Mesenchymal stem cell (in vitro differentiated cells and primary cell): ENCODE measurements around the gene FOXP1.

ENCODE experiments used
- DNase-seq: peaks from one replicate; pipeline ENCODE4 v3.0.0-alpha.2; 2013
- H2AFZ ChIP-seq: one replicate; pipeline ENCODE4 v1.6.1; 2013; ENCODE audit warnings: low read depth, mild to moderate bottlenecking, control low read depth, inconsistent platforms, low read length, moderate library complexity
- H2AK5ac ChIP-seq: 2 replicates; pipeline ENCODE4 v1.6.1; 2013; ENCODE audit warnings: low read length, moderate library complexity, mild to moderate bottlenecking, inconsistent platforms; ENCODE audit not compliant: severe bottlenecking
- H2BK120ac ChIP-seq: one replicate; pipeline ENCODE4 v1.6.1; 2013; ENCODE audit warnings: low read depth, mild to moderate bottlenecking, inconsistent platforms, low read length, moderate library complexity
- H2BK12ac ChIP-seq, 2 experiments: one replicate each; pipeline ENCODE4 v1.6.1; 2013; ENCODE audit warnings: inconsistent platforms in 2 of 2, low read length in 2 of 2, mild to moderate bottlenecking in 2 of 2, moderate library complexity in 2 of 2, control low read depth in 1 of 2
- H2BK15ac ChIP-seq: one replicate; pipeline ENCODE4 v1.6.1; 2013; ENCODE audit warnings: mild to moderate bottlenecking, low read depth, inconsistent platforms; ENCODE audit not compliant: poor library complexity, severe bottlenecking
- H2BK5ac ChIP-seq: 2 replicates; pipeline ENCODE4 v1.6.1; 2013; ENCODE audit warnings: low read depth, mild to moderate bottlenecking, low read length, control low read depth, inconsistent platforms; ENCODE audit not compliant: poor library complexity, severe bottlenecking
- H3K14ac ChIP-seq, 2 experiments: one replicate each; pipeline ENCODE4 v1.6.1; 2013; ENCODE audit warnings: inconsistent platforms in 2 of 2, low read length in 2 of 2, control low read depth in 1 of 2, mild to moderate bottlenecking in 1 of 2, moderate library complexity in 1 of 2
- H3K18ac ChIP-seq, 2 experiments: one replicate each; pipeline ENCODE4 v1.6.1; 2013; ENCODE audit warnings: inconsistent platforms in 2 of 2, low read length in 2 of 2, control low read depth in 1 of 2, low read depth in 1 of 2, mild to moderate bottlenecking in 1 of 2
- H3K23ac ChIP-seq, 2 experiments: one replicate each; pipeline ENCODE4 v1.6.1; 2013; ENCODE audit warnings: inconsistent platforms in 2 of 2, low read length in 2 of 2, mild to moderate bottlenecking in 2 of 2, moderate library complexity in 2 of 2, control low read depth in 1 of 2
- H3K27ac ChIP-seq: 2 replicates; pipeline ENCODE4 v1.5.1; 2013; ENCODE audit warnings: mild to moderate bottlenecking, moderate library complexity, low read length, control low read depth, inconsistent platforms; ENCODE audit not compliant: poor library complexity, severe bottlenecking
- H3K27me3 ChIP-seq, 2 experiments: 2 replicates each; pipeline versions ENCODE4 v1.6.1 to v1.7.0; 2013; ENCODE audit warnings: low read length in 2 of 2, mild to moderate bottlenecking in 2 of 2, moderate library complexity in 2 of 2, control low read depth in 1 of 2, inconsistent platforms in 1 of 2; ENCODE audit not compliant: control insufficient read depth in 1 of 2, insufficient read depth in 1 of 2
- H3K36me3 ChIP-seq, 2 experiments: 2 replicates each; pipeline versions ENCODE4 v1.6.1 to v1.7.0; 2013; ENCODE audit warnings: low read length in 2 of 2, control low read depth in 1 of 2, inconsistent platforms in 1 of 2, low read depth in 1 of 2, mild to moderate bottlenecking in 1 of 2; ENCODE audit not compliant: insufficient read depth in 2 of 2, control insufficient read depth in 1 of 2
- H3K4ac ChIP-seq, 2 experiments: one replicate each; pipeline ENCODE4 v1.6.1; 2013; ENCODE audit warnings: inconsistent platforms in 2 of 2, low read length in 2 of 2, mild to moderate bottlenecking in 2 of 2, moderate library complexity in 2 of 2, control low read depth in 1 of 2, low read depth in 1 of 2
- H3K4me1 ChIP-seq: 2 replicates; pipeline ENCODE4 v1.6.1; 2013; ENCODE audit warnings: low read depth, low read length, control low read depth; ENCODE audit not compliant: control insufficient read depth, insufficient read depth
- H3K4me2 ChIP-seq: 2 replicates; pipeline ENCODE4 v1.6.1; 2013; ENCODE audit warnings: low read length, mild to moderate bottlenecking, inconsistent platforms; ENCODE audit not compliant: poor library complexity, severe bottlenecking
- H3K4me3 ChIP-seq, 2 experiments: 2 replicates each; pipeline versions ENCODE4 v1.5.1 to v1.7.0; 2013; ENCODE audit warnings: low read length in 2 of 2, mild to moderate bottlenecking in 2 of 2, control low read depth in 1 of 2, low read depth in 1 of 2; ENCODE audit not compliant: insufficient read depth in 1 of 2
- H3K79me1 ChIP-seq: replicated peaks from 2 replicates; pipeline ENCODE4 v1.6.1; 2013; ENCODE audit warnings: mild to moderate bottlenecking, control low read depth, low read length, inconsistent platforms; ENCODE audit not compliant: poor library complexity, severe bottlenecking
- H3K9ac ChIP-seq: 2 replicates; pipeline ENCODE4 v1.7.0; 2013; ENCODE audit warnings: mild to moderate bottlenecking, low read length, moderate library complexity
- H3K9me3 ChIP-seq: 2 replicates; pipeline ENCODE4 v1.7.0; 2013; ENCODE audit warnings: mild to moderate bottlenecking, low read length; ENCODE audit not compliant: control insufficient read depth
- H4K8ac ChIP-seq: one replicate; pipeline ENCODE4 v1.6.1; 2013; ENCODE audit warnings: inconsistent platforms, mild to moderate bottlenecking, low read length, moderate library complexity
- H4K91ac ChIP-seq: one replicate; pipeline ENCODE4 v1.6.1; 2013; ENCODE audit warnings: mild to moderate bottlenecking, low read length, inconsistent platforms
- WGBS: methylation state at CpG from one replicate; pipeline ENCODE4 v1.1.7; 2013; ENCODE audit warnings: mixed read lengths; 5-methylcytosine and 5-hydroxymethylcytosine counted together

FOXP1 gene

GRCh38 chr3:71442652-71443042 lies 140.9 kb downstream of the FOXP1 start:
- Histone ChIP-seq H2AK5ac (no peak overlapping the region), H3K27me3 (no peaks in the 10 kb centered on the region), H3K9me3 (no peaks in the 10 kb centered on the region), H2BK5ac (no peak overlapping the region), H3K4ac (no peak overlapping the region), H3K36me3 (peaks cover 0 to 14% of the 10 kb centered on the region in 2 experiments), H3K79me1 (peaks cover 37% of the 10 kb centered on the region), H2AFZ (no peak overlapping the region), H3K14ac (no peak overlapping the region), H3K4me3 (no peak overlapping the region), H2BK15ac (no peak overlapping the region), H3K23ac (no peak overlapping the region), H2BK12ac (no peak overlapping the region), H3K27ac (no peak overlapping the region), H4K91ac (no peak overlapping the region), H3K4me1 (peaks cover 24% of the 10 kb centered on the region), H3K9ac (no peak overlapping the region), H2BK120ac (no peak overlapping the region), H4K8ac (no peak overlapping the region), H3K18ac (no peak overlapping the region), H3K4me2 (no peak overlapping the region)
- DNase-seq: no peak
- 95% methylated on average over 5 of the region's 5 CpGs for WGBS

- Histone ChIP-seq H4K8ac (no peak overlapping the region), H3K18ac (no peak overlapping the region), H3K27ac (no peak overlapping the region), H3K4me3 (no peak overlapping the region), H2BK5ac (no peak overlapping the region), H3K27me3 (no peaks in the 10 kb centered on the region), H3K9ac (no peak overlapping the region), H3K9me3 (no peaks in the 10 kb centered on the region), H3K36me3 (peaks cover 0 to 18% of the 10 kb centered on the region in 2 experiments), H3K4me1 (peaks cover 20% of the 10 kb centered on the region), H2AK5ac (no peak overlapping the region), H3K4me2 (no peak overlapping the region), H3K79me1 (peaks cover 41% of the 10 kb centered on the region), H2AFZ (no peak overlapping the region), H4K91ac (no peak overlapping the region), H3K14ac (no peak overlapping the region), H3K23ac (no peak overlapping the region), H2BK120ac (no peak overlapping the region), H2BK12ac (no peak overlapping the region), H3K4ac (no peak overlapping the region), H2BK15ac (no peak overlapping the region)
- no peak for DNase-seq
- WGBS: 95% methylated on average over 11 of the region's 11 CpGs
These were observed 141.4 kb downstream of the FOXP1 start for GRCh38 chr3:71441925-71442651.

- no peaks in the 10 kb centered on the region for H3K27me3 ChIP-seq
These were observed 142.2 kb downstream of the FOXP1 start for GRCh38 chr3:71441217-71441924.

GRCh38 chr3:71438904-71439303 lies 144.6 kb downstream of the FOXP1 start:
- H2AK5ac ChIP-seq: no peak overlapping the region
- no peaks in the 10 kb centered on the region for H3K9me3 ChIP-seq
- no peak overlapping the region for H2AFZ ChIP-seq
- H3K18ac ChIP-seq: no peak overlapping the region
- no peak overlapping the region for H3K4me2 ChIP-seq
- no peak for DNase-seq
- H4K91ac ChIP-seq: no peak overlapping the region
- H3K4me3 ChIP-seq: no peak overlapping the region
- H3K27me3 ChIP-seq: no peaks in the 10 kb centered on the region
- H2BK120ac ChIP-seq: no peak overlapping the region
- H3K36me3 ChIP-seq: peaks cover 0 to 11% of the 10 kb centered on the region in 2 experiments
- H3K4me1 ChIP-seq: peaks cover 5% of the 10 kb centered on the region
- H2BK15ac ChIP-seq: no peak overlapping the region
- no peak overlapping the region for H3K4ac ChIP-seq
- no peak overlapping the region for H3K14ac ChIP-seq
- H3K9ac ChIP-seq: no peak overlapping the region
- H3K23ac ChIP-seq: no peak overlapping the region
- H3K27ac ChIP-seq: no peak overlapping the region
- H2BK12ac ChIP-seq: no peak overlapping the region
- no peak overlapping the region for H2BK5ac ChIP-seq
- peaks cover 34% of the 10 kb centered on the region for H3K79me1 ChIP-seq
- no peak overlapping the region for H4K8ac ChIP-seq
- whole genome bisulfite sequencing: 90% methylated on average over 6 of the region's 6 CpGs

More at GRCh38 chr3:71441217-71441924, 142.2 kb downstream of the FOXP1 start:
- H3K23ac ChIP-seq: no peak overlapping the region
- no peak overlapping the region for H3K27ac ChIP-seq
- no peak overlapping the region for H2BK15ac ChIP-seq
- H2BK12ac ChIP-seq: no peak overlapping the region
- H3K9ac ChIP-seq: no peak overlapping the region
- H3K14ac ChIP-seq: no peak overlapping the region
- WGBS: 97% methylated on average over 7 of the region's 9 CpGs
- no peak overlapping the region for H3K4ac ChIP-seq
- no peak overlapping the region for H4K8ac ChIP-seq
- H3K4me2 ChIP-seq: no peak overlapping the region
- H2AFZ ChIP-seq: no peak overlapping the region
- no peak overlapping the region for H3K4me3 ChIP-seq
- H2BK120ac ChIP-seq: no peak overlapping the region
- peaks cover 18% of the 10 kb centered on the region for H3K4me1 ChIP-seq
- no peak for DNase-seq
- no peak overlapping the region for H2BK5ac ChIP-seq
- no peak overlapping the region for H2AK5ac ChIP-seq
- peaks cover 40% of the 10 kb centered on the region for H3K79me1 ChIP-seq
- no peak overlapping the region for H3K18ac ChIP-seq
- H4K91ac ChIP-seq: no peak overlapping the region
- peaks cover 0 to 20% of the 10 kb centered on the region in 2 experiments for H3K36me3 ChIP-seq
- no peaks in the 10 kb centered on the region for H3K9me3 ChIP-seq
